Testis (tissue), 2 donors: ENCODE data around the gene SLC39A12.

Source experiments
- CTCF ChIP-seq, 3 experiments: fragments of 450-650 bp in 2 of 3; fragments of 200-600 bp in 1 of 3; sonication (generic) in 1 of 3; IDR thresholded peaks; one replicate each; pipeline ENCODE4 v1.5.1; 2016 to 2019; ENCODE audit warnings: antibody characterized with exemption in 3 of 3, mild to moderate bottlenecking in 2 of 3, moderate library complexity in 1 of 3
- POLR2A ChIP-seq: fragments of 450-650 bp; IDR thresholded peaks from one replicate; pipeline ENCODE4 v1.6.1; 2017; ENCODE audit warnings: antibody characterized with exemption, mild to moderate bottlenecking, moderate library complexity

- TF ChIP-seq CTCF (IDR thresholded peaks at IDR 0.05): no peak
- TF ChIP-seq POLR2A: no peak
Measured at GRCh38 chr10:18010050-18010449, 58.3 kb downstream of the SLC39A12 start.
